IMR-90 (cell line): ENCODE measurements around the gene PHC2. TPM values are rescaled to one million over a fixed set of nuclear protein-coding genes. Genes with fewer than 3 reads are reported as not detected.

ENCODE experiments used
- ATAC-seq: fragments of 200-7000 bp; cut with Tn5 transposase; 2 replicates; pipeline ENCODE4 v1.9.1; 2020; ENCODE audit warnings: low read depth, mild to moderate bottlenecking, moderate library complexity
- BruUV-seq: library from RNA; stranded (reverse); fragments of 400-500 nt; replicated peaks from 2 replicates; lab custom pipeline; 2021; lab: Mats Ljungman, UMichigan
- CTCF ChIA-PET: fragments of 300-600 bp; formaldehyde crosslinking; extraction: SDS; loops from one replicate; lab custom pipeline; 2021; ENCODE audit warnings: antibody characterized with exemption; lab: Yijun Ruan, JAX
- POLR2A ChIA-PET: fragments of 300-600 bp; sonication (Branson Sonifier 250); formaldehyde crosslinking; loops from one replicate; lab custom pipeline; 2022; ENCODE audit warnings: antibody characterized with exemption; ENCODE audit not compliant: unreplicated experiment; lab: Charles Lee
- DNase-seq: peaks from one replicate; pipeline ENCODE4 v3.0.0; 2013
- H2AFZ ChIP-seq: replicated peaks from 2 replicates; pipeline ENCODE3; 2013; ENCODE audit warnings: low read length, mild to moderate bottlenecking; ENCODE audit not compliant: poor library complexity
- H2AK5ac ChIP-seq: 2 replicates; pipeline ENCODE4 v1.6.1; 2013; ENCODE audit warnings: low read depth, low read length, inconsistent platforms
- H2AK9ac ChIP-seq: replicated peaks from 2 replicates; pipeline ENCODE3; 2013; ENCODE audit warnings: mild to moderate bottlenecking, low read depth, low read length, moderate library complexity; ENCODE audit not compliant: poor library complexity
- H2BK120ac ChIP-seq: 2 replicates; pipeline ENCODE4 v1.6.1; 2013; ENCODE audit warnings: low read depth, low read length, inconsistent platforms
- H2BK15ac ChIP-seq: 3 replicates; pipeline ENCODE4 v1.6.1; 2013; ENCODE audit warnings: low read depth, low read length, inconsistent platforms
- H2BK20ac ChIP-seq: 2 replicates; pipeline ENCODE4 v1.6.1; 2013; ENCODE audit warnings: low read depth, mild to moderate bottlenecking, inconsistent platforms, low read length, moderate library complexity
- H2BK5ac ChIP-seq: 2 replicates; pipeline ENCODE4 v1.6.1; 2013; ENCODE audit warnings: mild to moderate bottlenecking, low read depth, low read length, inconsistent platforms; ENCODE audit not compliant: poor library complexity, severe bottlenecking
- H3K14ac ChIP-seq: replicated peaks from 2 replicates; pipeline ENCODE4 v1.6.1; 2013; ENCODE audit warnings: low read depth, low read length, inconsistent platforms
- H3K18ac ChIP-seq: 2 replicates; pipeline ENCODE4 v1.6.1; 2013; ENCODE audit warnings: low read depth, low read length, control low read depth
- H3K23ac ChIP-seq: 2 replicates; pipeline ENCODE4 v1.6.1; 2013; ENCODE audit warnings: low read depth, low read length, inconsistent platforms
- H3K27ac ChIP-seq: 2 replicates; pipeline ENCODE4 v1.5.1; 2013; ENCODE audit warnings: mild to moderate bottlenecking, control low read depth, low read length; ENCODE audit not compliant: insufficient read depth
- H3K27me3 ChIP-seq: 2 replicates; pipeline ENCODE4 v1.6.1; 2013; ENCODE audit warnings: low read length; ENCODE audit not compliant: control insufficient read depth, insufficient read depth
- H3K36me3 ChIP-seq: 2 replicates; pipeline ENCODE4 v1.6.1; 2013; ENCODE audit warnings: low read length, mixed read lengths; ENCODE audit not compliant: control insufficient read depth, insufficient read depth
- H3K4ac ChIP-seq: 2 replicates; pipeline ENCODE4 v1.6.1; 2013; ENCODE audit warnings: low read depth, low read length, inconsistent platforms
- H3K4me1 ChIP-seq: 2 replicates; pipeline ENCODE4 v1.6.1; 2013; ENCODE audit warnings: low read length, mixed read lengths; ENCODE audit not compliant: control insufficient read depth, insufficient read depth
- H3K4me2 ChIP-seq: 2 replicates; pipeline ENCODE4 v1.6.1; 2013; ENCODE audit warnings: low read depth, mild to moderate bottlenecking, control low read depth, low read length, moderate library complexity
- H3K4me3 ChIP-seq: 2 replicates; pipeline ENCODE4 v1.5.1; 2013; ENCODE audit warnings: low read depth, mild to moderate bottlenecking, control low read depth, low read length, moderate library complexity; ENCODE audit not compliant: insufficient read depth
- H3K56ac ChIP-seq: 2 replicates; pipeline ENCODE4 v1.6.1; 2013; ENCODE audit warnings: low read length, inconsistent platforms; ENCODE audit not compliant: insufficient read depth; ENCODE audit errors: extremely low read depth
- H3K79me1 ChIP-seq, 2 experiments: 2 replicates each; pipeline ENCODE4 v1.6.1; 2013; ENCODE audit warnings: low read length in 2 of 2, inconsistent platforms in 1 of 2, low read depth in 1 of 2
- H3K9ac ChIP-seq: 2 replicates; pipeline ENCODE4 v1.6.1; 2013; ENCODE audit warnings: low read depth, low read length, control low read depth
- H3K9me1 ChIP-seq: 2 replicates; pipeline ENCODE4 v1.6.1; 2013; ENCODE audit warnings: low read length, inconsistent platforms; ENCODE audit not compliant: insufficient read depth
- H3K9me3 ChIP-seq: 2 replicates; pipeline ENCODE4 v1.6.1; 2013; ENCODE audit warnings: low read length; ENCODE audit not compliant: control insufficient read depth, insufficient read depth
- H4K20me1 ChIP-seq: 2 replicates; pipeline ENCODE4 v1.6.1; 2013; ENCODE audit warnings: low read length, inconsistent platforms; ENCODE audit not compliant: insufficient read depth
- H4K5ac ChIP-seq: 2 replicates; pipeline ENCODE4 v1.6.1; 2013; ENCODE audit warnings: mild to moderate bottlenecking, low read depth, low read length, control low read depth
- H4K8ac ChIP-seq, 2 experiments: 2 replicates each; pipeline ENCODE4 v1.6.1; 2013; ENCODE audit warnings: low read depth in 2 of 2, low read length in 2 of 2, control low read depth in 1 of 2, inconsistent platforms in 1 of 2
- H4K91ac ChIP-seq: 2 replicates; pipeline ENCODE4 v1.6.1; 2013; ENCODE audit warnings: low read depth, low read length, inconsistent platforms; ENCODE audit not compliant: insufficient read depth
- BHLHE40 ChIP-seq: fragments of 150-350 bp; IDR thresholded peaks from 2 replicates; pipeline ENCODE4 v1.6.1; 2016; ENCODE audit warnings: mild to moderate bottlenecking, low read depth, low read length
- CEBPB ChIP-seq: IDR thresholded peaks from 2 replicates; pipeline ENCODE4 v1.6.1; 2012; ENCODE audit warnings: low read depth, low read length, improper control_type of control experiment
- CHD1 ChIP-seq: IDR thresholded peaks from 2 replicates; pipeline ENCODE4 v1.6.1; 2012; ENCODE audit warnings: low read depth, low read length, improper control_type of control experiment
- MAFK ChIP-seq: IDR thresholded peaks from 2 replicates; pipeline ENCODE4 v1.6.1; 2012; ENCODE audit warnings: low read depth, low read length, improper control_type of control experiment
- MAZ ChIP-seq: IDR thresholded peaks from 2 replicates; pipeline ENCODE4 v1.6.1; 2012; ENCODE audit warnings: low read depth, mild to moderate bottlenecking, low read length, improper control_type of control experiment, moderate library complexity, borderline replicate concordance
- SMC3 ChIP-seq: fragments of 150-350 bp; IDR thresholded peaks from 2 replicates; pipeline ENCODE4 v1.6.1; 2016; ENCODE audit warnings: low read depth, mild to moderate bottlenecking, antibody characterized with exemption, low read length, moderate library complexity
- WGBS, 2 experiments: methylation state at CpG; one replicate each; pipeline versions ENCODE4 v1.1.5 to v1.1.7; 2013; ENCODE audit warnings: missing lambda C conversion rate in 2 of 2; ENCODE audit not compliant: insufficient read length in 1 of 2; ENCODE audit errors: extremely low coverage in 2 of 2; 5-methylcytosine and 5-hydroxymethylcytosine counted together
- dilution Hi-C: fragments of 300-500 bp; cut with HindIII; formaldehyde crosslinking; loops from one replicate; pipeline ENCODE4 v1.14.3; 2018; ENCODE audit warnings: low sequenced_read_pairs; ENCODE audit not compliant: unreplicated experiment
- in situ Hi-C: fragments of 300-500 bp; cut with MboI; formaldehyde crosslinking; loops from 3 replicates; pipeline ENCODE4 v1.14.3; 2019; ENCODE audit warnings: low sequenced_read_pairs, inconsistent platforms, mixed read lengths
- intact Hi-C: fragments of 100-400 bp; cut with micrococcal nuclease; formaldehyde crosslinking; loops from 2 replicates; pipeline ENCODE4 v1.10.0; 2022
- polyA plus RNA-seq, 3 experiments: library from polyadenylated mRNA; depleted of rRNA; stranded (reverse); fragments of >200 nt; gene quantifications; 2 replicates each; pipeline ENCODE4 v1.2.3, GENCODE V29; 2012; ENCODE audit warnings: low replicate concordance in 1 of 3
- total RNA-seq: library from RNA; depleted of rRNA; stranded (reverse); fragments of >200 nt; gene quantifications from 2 replicates; pipeline ENCODE4 v1.2.3, GENCODE V29; 2012
- TF ChIP-seq, protein P1 (sequence below): conservative IDR thresholded peaks from 2 replicates; pipeline ENCODE4 v1.5.1; 2012; ENCODE audit warnings: mild to moderate bottlenecking, low read depth, low read length, improper control_type of control experiment
- TF ChIP-seq, protein P2 (sequence below): fragments of 150-350 bp; IDR thresholded peaks from 2 replicates; pipeline ENCODE4 v1.6.1; 2016; ENCODE audit warnings: low read depth, mild to moderate bottlenecking, low read length, moderate library complexity, borderline replicate concordance
- TF ChIP-seq, protein P3 (sequence below): fragments of 150-350 bp; IDR thresholded peaks from 2 replicates; pipeline ENCODE4 v1.6.1; 2017; ENCODE audit warnings: mild to moderate bottlenecking, antibody characterized with exemption, low read length, low read depth

PHC2 gene
- total and polyA plus RNA-seq, 2 of the 4 experiments (the other 2 are of a cell fraction), result 46.4 to 98.1 TPM

DNA sequence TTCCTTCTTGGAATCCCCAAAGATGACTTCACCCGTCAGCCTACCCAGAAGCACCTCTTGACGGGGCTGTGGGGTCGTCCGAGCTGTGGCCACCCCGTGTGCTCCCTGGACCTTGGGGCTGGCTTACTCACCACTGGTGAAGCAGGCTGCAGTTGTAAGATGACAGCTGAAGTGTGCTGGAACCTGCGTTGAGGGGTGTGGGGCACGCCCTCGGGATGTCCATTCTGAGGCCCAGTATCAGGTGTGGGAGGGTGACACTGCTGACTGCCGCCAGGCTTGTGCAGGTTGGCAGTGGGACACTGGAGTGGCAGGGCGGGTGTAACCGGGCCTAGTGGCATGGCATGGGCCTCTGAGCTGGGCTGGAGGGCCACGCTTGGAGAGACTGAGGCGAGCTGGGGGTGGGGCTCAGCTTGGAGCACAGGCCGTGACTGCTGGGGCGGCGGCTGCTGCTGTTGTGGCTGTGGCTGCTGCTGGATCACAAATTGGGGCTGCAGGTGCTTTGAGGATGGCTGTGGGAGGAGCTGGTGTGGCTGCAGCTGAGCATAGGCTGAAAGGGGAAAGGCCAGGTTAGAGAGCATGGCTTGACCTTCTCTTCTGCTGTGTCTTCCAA lies 76.1 kb downstream of the PHC2 start:
- dilution Hi-C loops (no loop called here), in situ Hi-C loops (no loop called here), intact Hi-C loops (no loop called here)
- no peak overlapping the region for H3K4ac ChIP-seq
- ATAC-seq, result no peak
- H2AK9ac ChIP-seq, result no peak overlapping the region
- H4K8ac ChIP-seq, result no peak overlapping the region
- H3K9ac ChIP-seq, result no peak overlapping the region
- no peak overlapping the region for H2AFZ ChIP-seq
- H2BK120ac ChIP-seq, result no peak overlapping the region
- 93% methylated on average over 6 of the region's 16 CpGs; no CpG with 5 or more reads in 1 of the 2 experiments for WGBS, 2 experiments
- ChIA-PET CTCF (no interaction called here), POLR2A (no interaction called here)
- peaks cover 6 to 15% of the 10 kb centered on the region in 2 experiments for H3K79me1 ChIP-seq
- no peak overlapping the region for H4K91ac ChIP-seq
- H3K36me3 ChIP-seq, result peaks cover 15% of the 10 kb centered on the region
- no peak overlapping the region for H2AK5ac ChIP-seq
- no peak for DNase-seq
- H3K14ac ChIP-seq, result no peak overlapping the region
- H3K27me3 ChIP-seq, result no peaks in the 10 kb centered on the region
- no peak overlapping the region for H3K56ac ChIP-seq
- no peaks in the 10 kb centered on the region for H3K9me3 ChIP-seq
- H3K4me2 ChIP-seq, result no peak overlapping the region
- no TSS peak for BruUV-seq
- H3K4me3 ChIP-seq, result no peak overlapping the region
- no peaks in the 10 kb centered on the region for H4K20me1 ChIP-seq
- TF ChIP-seq MAZ, result no peak
- TF ChIP-seq BHLHE40, result no peak
- no peak for TF ChIP-seq SMC3
- TF ChIP-seq CHD1, result no peak
- TF ChIP-seq, protein P1, sequence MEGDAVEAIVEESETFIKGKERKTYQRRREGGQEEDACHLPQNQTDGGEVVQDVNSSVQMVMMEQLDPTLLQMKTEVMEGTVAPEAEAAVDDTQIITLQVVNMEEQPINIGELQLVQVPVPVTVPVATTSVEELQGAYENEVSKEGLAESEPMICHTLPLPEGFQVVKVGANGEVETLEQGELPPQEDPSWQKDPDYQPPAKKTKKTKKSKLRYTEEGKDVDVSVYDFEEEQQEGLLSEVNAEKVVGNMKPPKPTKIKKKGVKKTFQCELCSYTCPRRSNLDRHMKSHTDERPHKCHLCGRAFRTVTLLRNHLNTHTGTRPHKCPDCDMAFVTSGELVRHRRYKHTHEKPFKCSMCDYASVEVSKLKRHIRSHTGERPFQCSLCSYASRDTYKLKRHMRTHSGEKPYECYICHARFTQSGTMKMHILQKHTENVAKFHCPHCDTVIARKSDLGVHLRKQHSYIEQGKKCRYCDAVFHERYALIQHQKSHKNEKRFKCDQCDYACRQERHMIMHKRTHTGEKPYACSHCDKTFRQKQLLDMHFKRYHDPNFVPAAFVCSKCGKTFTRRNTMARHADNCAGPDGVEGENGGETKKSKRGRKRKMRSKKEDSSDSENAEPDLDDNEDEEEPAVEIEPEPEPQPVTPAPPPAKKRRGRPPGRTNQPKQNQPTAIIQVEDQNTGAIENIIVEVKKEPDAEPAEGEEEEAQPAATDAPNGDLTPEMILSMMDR, result no peak
- TF ChIP-seq, protein P2, sequence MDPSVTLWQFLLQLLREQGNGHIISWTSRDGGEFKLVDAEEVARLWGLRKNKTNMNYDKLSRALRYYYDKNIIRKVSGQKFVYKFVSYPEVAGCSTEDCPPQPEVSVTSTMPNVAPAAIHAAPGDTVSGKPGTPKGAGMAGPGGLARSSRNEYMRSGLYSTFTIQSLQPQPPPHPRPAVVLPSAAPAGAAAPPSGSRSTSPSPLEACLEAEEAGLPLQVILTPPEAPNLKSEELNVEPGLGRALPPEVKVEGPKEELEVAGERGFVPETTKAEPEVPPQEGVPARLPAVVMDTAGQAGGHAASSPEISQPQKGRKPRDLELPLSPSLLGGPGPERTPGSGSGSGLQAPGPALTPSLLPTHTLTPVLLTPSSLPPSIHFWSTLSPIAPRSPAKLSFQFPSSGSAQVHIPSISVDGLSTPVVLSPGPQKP, result no peak
- no peak for TF ChIP-seq CEBPB
- TF ChIP-seq, protein P3, sequence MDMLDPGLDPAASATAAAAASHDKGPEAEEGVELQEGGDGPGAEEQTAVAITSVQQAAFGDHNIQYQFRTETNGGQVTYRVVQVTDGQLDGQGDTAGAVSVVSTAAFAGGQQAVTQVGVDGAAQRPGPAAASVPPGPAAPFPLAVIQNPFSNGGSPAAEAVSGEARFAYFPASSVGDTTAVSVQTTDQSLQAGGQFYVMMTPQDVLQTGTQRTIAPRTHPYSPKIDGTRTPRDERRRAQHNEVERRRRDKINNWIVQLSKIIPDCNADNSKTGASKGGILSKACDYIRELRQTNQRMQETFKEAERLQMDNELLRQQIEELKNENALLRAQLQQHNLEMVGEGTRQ, result no peak
- no peak for TF ChIP-seq MAFK
- H3K23ac ChIP-seq, result no peak overlapping the region
- H2BK20ac ChIP-seq, result no peak overlapping the region
- no peak overlapping the region for H2BK15ac ChIP-seq
- H3K4me1 ChIP-seq, result peaks cover 7% of the 10 kb centered on the region
- no peak overlapping the region for H4K5ac ChIP-seq
- H3K27ac ChIP-seq, result no peak overlapping the region
- no peak overlapping the region for H2BK5ac ChIP-seq
- peaks cover 3% of the 10 kb centered on the region; the same call in 1 of the 2 replicates for H3K9me1 ChIP-seq
- H3K18ac ChIP-seq, result no peak overlapping the region
